Natural killer cell (primary cell): ENCODE measurements around the gene FCMR. TPM values are rescaled to one million over a fixed set of nuclear protein-coding genes. Genes with fewer than 3 reads are reported as not detected.

Source experiments
- ATAC-seq, 3 donors: fragments of 150-1000 bp in 2 of 3; fragments of 200-7000 bp in 1 of 3; cut with Tn5 transposase; 1 replicate in 1 of 3; 2 replicates in 2 of 3; pipeline ENCODE4 v1.10.0; 2021; ENCODE audit warnings: mild to moderate bottlenecking in 2 of 3, moderate library complexity in 2 of 3
- DNase-seq, 2 donors: peaks; one replicate each; pipeline versions ENCODE4 v3.0.0 to v3.0.0-alpha.2; 2013 to 2021; ENCODE audit warnings: mixed read lengths in 1 of 2
- H3K27ac ChIP-seq: one replicate; pipeline ENCODE4 v1.5.1; 2013; ENCODE audit warnings: mild to moderate bottlenecking, low read length
- H3K27me3 ChIP-seq: one replicate; pipeline ENCODE4 v1.6.1; 2013; ENCODE audit warnings: low read length; ENCODE audit not compliant: control insufficient read depth, insufficient read depth
- H3K36me3 ChIP-seq: one replicate; pipeline ENCODE4 v1.6.1; 2013; ENCODE audit warnings: low read length; ENCODE audit not compliant: control insufficient read depth, insufficient read depth
- H3K4me1 ChIP-seq: one replicate; pipeline ENCODE4 v1.6.1; 2013; ENCODE audit warnings: low read length; ENCODE audit not compliant: control insufficient read depth, insufficient read depth
- H3K4me3 ChIP-seq: one replicate; pipeline ENCODE4 v1.5.1; 2013; ENCODE audit warnings: low read length
- H3K9me3 ChIP-seq: one replicate; pipeline ENCODE4 v1.6.1; 2013; ENCODE audit warnings: low read length; ENCODE audit not compliant: control insufficient read depth, insufficient read depth
- H3K27ac Mint-ChIP-seq, 2 donors: one replicate each; pipeline ENCODE4 v1.8.0; 2022; ENCODE audit warnings: mild to moderate bottlenecking in 2 of 2, mixed read lengths in 2 of 2, moderate library complexity in 1 of 2
- H3K27me3 Mint-ChIP-seq, 2 donors: one replicate each; pipeline ENCODE4 v1.8.0; 2022; ENCODE audit warnings: low read depth in 2 of 2, mixed read lengths in 2 of 2
- H3K36me3 Mint-ChIP-seq: one replicate; pipeline ENCODE4 v1.8.0; 2022; ENCODE audit warnings: mixed read lengths
- H3K4me1 Mint-ChIP-seq, 2 donors: one replicate each; pipeline ENCODE4 v1.8.0; 2022; ENCODE audit warnings: mixed read lengths in 2 of 2
- H3K4me3 Mint-ChIP-seq: one replicate; pipeline ENCODE4 v1.8.0; 2022; ENCODE audit warnings: mild to moderate bottlenecking, moderate library complexity, mixed read lengths
- H3K9me3 Mint-ChIP-seq, 2 donors: one replicate each; pipeline ENCODE4 v1.8.0; 2022; ENCODE audit warnings: mixed read lengths in 2 of 2
- WGBS: methylation state at CpG from one replicate; pipeline ENCODE4 v1.1.7; 2013; ENCODE audit warnings: missing lambda C conversion rate; ENCODE audit not compliant: insufficient coverage; 5-methylcytosine and 5-hydroxymethylcytosine counted together
- intact Hi-C: fragments of 100-400 bp; cut with micrococcal nuclease; formaldehyde crosslinking; loops from one replicate; pipeline ENCODE4 v1.14.2; 2022
- total RNA-seq, 4 donors: library from RNA; stranded (reverse); fragments of 120-200 nt in 1 of 4; gene quantifications; one replicate each; pipeline versions ENCODE4 v1.2.3 to v1.2.4, GENCODE V29; 2013 to 2022
- TF ChIP-seq, protein P1 (sequence below): fragments of 200-600 bp; IDR thresholded peaks from one replicate; pipeline ENCODE4 v1.8.0; 2022; ENCODE audit warnings: antibody characterized with exemption

FCMR gene
- total RNA-seq, 3 donors from 2014 or later (not counting 1 experiment from before 2014, with no cell fraction given) = 157 to 178 (median 177) TPM

GRCh38 chr1:206909161-206909882 is 12.4 kb downstream of the FCMR start:
- H3K27me3 ChIP-seq = no peaks in the 10 kb centered on the region
- peak overlapping the region in 1 of 2 donors; percentile 23 for H3K27ac Mint-ChIP-seq
- no peaks in the 10 kb centered on the region for H3K9me3 ChIP-seq
- H3K4me1 ChIP-seq = peaks cover 49% of the 10 kb centered on the region
- ATAC-seq = peak in 2 of 3 donors; percentile 36 to 46
- H3K4me1 Mint-ChIP-seq = peaks cover 76% of the 10 kb centered on the region in 2 donors
- H3K4me3 Mint-ChIP-seq = no peak overlapping the region
- H3K27me3 Mint-ChIP-seq = no peaks in the 10 kb centered on the region
- H3K9me3 Mint-ChIP-seq = no peaks in the 10 kb centered on the region
- TF ChIP-seq, protein P1, sequence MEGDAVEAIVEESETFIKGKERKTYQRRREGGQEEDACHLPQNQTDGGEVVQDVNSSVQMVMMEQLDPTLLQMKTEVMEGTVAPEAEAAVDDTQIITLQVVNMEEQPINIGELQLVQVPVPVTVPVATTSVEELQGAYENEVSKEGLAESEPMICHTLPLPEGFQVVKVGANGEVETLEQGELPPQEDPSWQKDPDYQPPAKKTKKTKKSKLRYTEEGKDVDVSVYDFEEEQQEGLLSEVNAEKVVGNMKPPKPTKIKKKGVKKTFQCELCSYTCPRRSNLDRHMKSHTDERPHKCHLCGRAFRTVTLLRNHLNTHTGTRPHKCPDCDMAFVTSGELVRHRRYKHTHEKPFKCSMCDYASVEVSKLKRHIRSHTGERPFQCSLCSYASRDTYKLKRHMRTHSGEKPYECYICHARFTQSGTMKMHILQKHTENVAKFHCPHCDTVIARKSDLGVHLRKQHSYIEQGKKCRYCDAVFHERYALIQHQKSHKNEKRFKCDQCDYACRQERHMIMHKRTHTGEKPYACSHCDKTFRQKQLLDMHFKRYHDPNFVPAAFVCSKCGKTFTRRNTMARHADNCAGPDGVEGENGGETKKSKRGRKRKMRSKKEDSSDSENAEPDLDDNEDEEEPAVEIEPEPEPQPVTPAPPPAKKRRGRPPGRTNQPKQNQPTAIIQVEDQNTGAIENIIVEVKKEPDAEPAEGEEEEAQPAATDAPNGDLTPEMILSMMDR = no peak
- no peak overlapping the region for H3K4me3 ChIP-seq
- intact Hi-C loops = no loop called here
- WGBS = 18% methylated on average over 69 of the region's 69 CpGs
- H3K36me3 Mint-ChIP-seq = peaks cover 28% of the 10 kb centered on the region
- peaks cover 88% of the 10 kb centered on the region for H3K36me3 ChIP-seq
- peak overlapping the region; percentile 16 for H3K27ac ChIP-seq
- peak in 1 of 2 donors; percentile 69 for DNase-seq

- Histone ChIP-seq H3K27me3 (no peaks in the 10 kb centered on the region), H3K4me1 (peaks cover 43% of the 10 kb centered on the region), H3K9me3 (no peaks in the 10 kb centered on the region), H3K27ac (no peak overlapping the region), H3K4me3 (no peak overlapping the region), H3K36me3 (peaks cover 90% of the 10 kb centered on the region)
- Mint-ChIP-seq H3K27ac (peak overlapping the region; percentile 60 to 61), H3K4me1 (peaks cover 67 to 71% of the 10 kb centered on the region in 2 donors), H3K4me3 (peak overlapping the region; percentile 62), H3K9me3 (no peaks in the 10 kb centered on the region), H3K27me3 (no peaks in the 10 kb centered on the region), H3K36me3 (peaks cover 36% of the 10 kb centered on the region)
- ATAC-seq = no peak
- TF ChIP-seq, protein P1 = no peak
- intact Hi-C loops = no loop called here
- 95% methylated on average over 10 of the region's 10 CpGs for WGBS
- DNase-seq = no peak
Observed at GRCh38 chr1:206908038-206908437, 13.7 kb downstream of the FCMR start.

DNA sequence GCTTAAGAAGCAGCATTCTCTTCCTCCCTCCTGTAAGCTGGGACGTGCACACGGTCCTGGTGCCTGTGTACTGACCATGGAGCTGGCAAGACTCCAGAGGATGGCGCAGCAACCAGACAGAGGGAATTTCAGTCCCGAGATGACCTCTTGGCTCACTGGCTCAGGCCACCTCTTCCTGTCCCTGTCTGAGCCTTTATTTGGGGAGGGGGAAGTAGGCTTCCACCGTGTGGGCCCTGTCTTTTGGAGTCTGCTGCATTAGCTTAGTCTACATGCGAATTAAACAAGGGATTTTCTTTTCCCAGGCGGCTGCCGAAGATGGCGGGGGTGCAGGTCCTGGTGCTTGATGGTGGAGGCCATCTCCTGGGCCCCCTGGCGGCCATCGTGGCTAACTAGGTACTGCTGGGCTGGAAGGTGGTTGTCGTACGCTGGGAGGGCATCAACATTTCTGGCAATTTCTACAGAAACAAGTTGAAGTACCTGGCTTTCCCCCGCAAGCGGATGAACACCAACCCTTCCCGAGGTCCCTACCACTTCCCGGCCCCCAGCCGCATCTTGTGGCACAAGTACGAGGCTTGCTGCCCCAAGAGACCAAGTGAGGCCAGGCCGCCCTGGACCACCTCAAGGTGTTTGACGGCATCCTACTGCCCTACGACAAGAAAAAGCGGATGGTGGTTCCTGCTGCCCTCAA is 14.3 kb downstream of the FCMR start:
- Histone ChIP-seq H3K27me3 (no peaks in the 10 kb centered on the region), H3K4me1 (peaks cover 37% of the 10 kb centered on the region), H3K27ac (no peak overlapping the region), H3K36me3 (peaks cover 90% of the 10 kb centered on the region), H3K9me3 (no peaks in the 10 kb centered on the region), H3K4me3 (no peak overlapping the region)
- H3K27me3 Mint-ChIP-seq = no peaks in the 10 kb centered on the region
- H3K9me3 Mint-ChIP-seq = no peaks in the 10 kb centered on the region
- intact Hi-C loops = no loop called here
- 96% methylated on average over 23 of the region's 23 CpGs for WGBS
- DNase-seq = no peak
- no peak for ATAC-seq
- H3K27ac Mint-ChIP-seq = peak overlapping the region; percentile 61 to 74
- TF ChIP-seq, protein P1 = no peak
- H3K36me3 Mint-ChIP-seq = peaks cover 30% of the 10 kb centered on the region
- H3K4me3 Mint-ChIP-seq = peak overlapping the region; percentile 62
- peaks cover 61 to 65% of the 10 kb centered on the region in 2 donors for H3K4me1 Mint-ChIP-seq
